Measurements from ENCODE around the gene UBP1. TPM values are rescaled to one million over a fixed set of nuclear protein-coding genes. Genes with fewer than 3 reads are reported as not detected.
"Not testable (repeated sequence)": the region's sequence is repeated elsewhere in the genome, so short reads cannot be mapped to it uniquely, and the experiment has no call there.

The UBP1 gene
- polyA plus RNA-seq, 2 donors = 13.1 to 21.3 TPM

DNA sequence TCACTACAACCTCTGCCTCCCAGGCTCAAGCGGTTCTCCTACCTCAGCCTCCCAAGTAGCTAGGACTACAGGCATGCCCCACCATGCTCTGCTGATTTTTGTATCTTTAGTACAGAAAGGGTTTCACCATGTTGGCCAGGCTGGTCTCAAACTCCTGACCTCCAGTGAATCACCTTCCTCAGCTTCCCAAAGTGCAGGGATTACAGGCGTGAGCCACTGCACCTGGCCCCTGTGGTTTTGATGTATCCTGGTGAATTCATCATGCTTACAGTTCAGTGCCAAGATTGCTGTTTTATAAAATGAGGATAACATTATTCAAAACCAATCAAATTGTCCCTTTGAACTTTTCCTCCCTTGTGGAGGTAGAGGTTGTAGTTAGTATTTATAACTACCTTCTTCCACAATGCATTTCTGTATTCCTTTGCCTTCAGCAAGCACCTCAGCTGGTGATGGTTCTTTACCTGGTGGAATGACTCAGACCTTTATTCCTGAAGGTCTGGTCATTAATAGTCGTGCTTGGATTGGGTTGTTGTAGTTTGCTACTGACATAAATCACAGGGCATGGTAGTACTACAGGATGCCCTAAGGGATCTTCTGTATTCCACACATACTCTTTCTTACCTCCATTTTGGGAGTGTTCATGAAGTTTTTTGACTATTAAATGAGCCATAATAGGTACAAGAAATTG, 76.9 kb downstream of the UBP1 start:
- H3K4me3 ChIP-seq (ENCODE audit: low read depth in 1 of 2, low read length in 2 of 2) = no peak overlapping the region
- 76 to 78% methylated on average over 3 of the region's 3 CpGs for WGBS, 2 donors
- H3K27ac ChIP-seq (ENCODE audit: low read depth in 2 of 2, low read length in 1 of 2) = no peak overlapping the region

DNA sequence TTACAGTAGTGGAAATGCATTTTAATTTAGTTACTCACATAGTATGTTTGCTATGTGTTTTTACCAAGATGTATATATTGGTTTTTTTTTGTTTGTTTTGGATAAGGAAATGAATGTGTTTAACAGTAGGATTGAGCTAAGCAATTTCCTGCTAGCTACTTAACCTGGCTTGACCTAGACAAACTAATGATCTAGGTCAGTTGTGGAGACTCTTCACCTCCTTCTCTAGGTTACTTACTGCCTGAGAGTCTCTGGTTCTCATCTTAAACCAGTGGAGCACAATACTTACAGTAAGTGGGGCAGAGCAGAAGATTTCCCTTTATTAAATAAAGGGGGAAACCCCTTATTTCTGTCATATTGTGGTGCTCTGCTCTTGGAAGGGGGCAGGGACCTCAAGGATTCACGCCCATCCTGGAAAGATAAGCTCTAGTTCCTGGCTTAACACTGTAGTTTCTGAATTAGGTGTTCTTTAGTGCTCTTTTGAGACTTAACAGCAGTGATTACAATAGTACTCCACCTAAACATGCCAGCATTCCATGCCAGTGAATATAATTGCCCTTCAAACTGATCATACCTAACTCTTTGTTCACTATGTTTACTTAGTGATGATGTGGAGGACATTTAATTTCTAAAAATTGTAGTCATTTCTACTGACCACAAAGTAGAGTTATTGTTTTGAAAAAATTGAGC, 79.9 kb downstream of the UBP1 start:
- H3K36me3 ChIP-seq (ENCODE audit: control insufficient read depth in 2 of 2, insufficient read depth in 2 of 2, low read length in 1 of 2) = no peaks in the 10 kb centered on the region
- no peaks in the 10 kb centered on the region for H3K27me3 ChIP-seq (ENCODE audit: control insufficient read depth in 1 of 2, insufficient read depth in 2 of 2, low read length in 2 of 2)
- WGBS, 2 donors = 42 to 58% methylated on average over 1 of the region's 1 CpG
- no peak overlapping the region for H3K4me3 ChIP-seq (ENCODE audit: low read depth in 1 of 2, low read length in 2 of 2)
- no peak overlapping the region for H3K27ac ChIP-seq (ENCODE audit: low read depth in 2 of 2, low read length in 1 of 2)
- no peaks in the 10 kb centered on the region for H3K4me1 ChIP-seq (ENCODE audit: control insufficient read depth in 2 of 2, insufficient read depth in 2 of 2, low read length in 1 of 2)
- H3K9me3 ChIP-seq (ENCODE audit: control insufficient read depth in 2 of 2, insufficient read depth in 1 of 2, low read depth in 1 of 2, low read length in 1 of 2) = no peaks in the 10 kb centered on the region

More for the DNA sequence above, 76.9 kb downstream of the UBP1 start:
- Histone ChIP-seq H3K9me3 (ENCODE audit: control insufficient read depth in 2 of 2, insufficient read depth in 1 of 2, low read depth in 1 of 2, low read length in 1 of 2) (no peaks in the 10 kb centered on the region), H3K36me3 (ENCODE audit: control insufficient read depth in 2 of 2, insufficient read depth in 2 of 2, low read length in 1 of 2) (no peaks in the 10 kb centered on the region), H3K4me1 (ENCODE audit: control insufficient read depth in 2 of 2, insufficient read depth in 2 of 2, low read length in 1 of 2) (no peaks in the 10 kb centered on the region), H3K27me3 (ENCODE audit: control insufficient read depth in 1 of 2, insufficient read depth in 2 of 2, low read length in 2 of 2) (no peaks in the 10 kb centered on the region)

DNA sequence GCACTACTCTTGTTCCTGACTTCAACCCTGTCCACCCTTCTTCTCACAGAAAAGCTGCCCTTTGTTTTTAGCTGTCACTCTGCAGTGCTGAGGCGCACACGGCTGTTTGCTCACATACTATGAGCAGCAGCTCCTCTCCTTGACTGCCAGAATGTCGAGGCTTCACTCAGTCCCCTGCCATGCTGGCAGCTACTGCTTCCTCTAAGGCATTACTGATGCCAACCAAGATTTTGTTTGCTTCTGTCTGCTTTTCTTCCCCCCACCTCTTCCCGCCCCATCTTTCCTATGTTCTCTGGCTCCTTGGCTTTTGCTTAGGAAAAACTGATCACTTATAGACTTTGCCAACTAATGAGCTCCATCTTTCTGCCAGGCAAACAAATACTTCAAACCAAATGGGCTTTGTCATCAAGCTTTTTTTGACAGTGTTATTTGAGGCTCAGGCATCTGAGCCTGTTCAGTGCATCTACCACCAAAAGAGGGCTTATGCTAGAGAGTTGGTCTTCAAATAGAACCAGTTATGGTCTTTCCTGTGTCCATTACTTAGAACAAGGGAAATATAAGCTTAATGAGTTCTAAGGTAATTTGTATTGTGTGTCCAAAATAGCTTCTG, 81.9 kb downstream of the UBP1 start:
- WGBS, 2 donors = 68 to 76% methylated on average over 4 of the region's 4 CpGs
- H3K4me3 ChIP-seq (ENCODE audit: low read depth in 1 of 2, low read length in 2 of 2) = no peak overlapping the region
- H3K36me3 ChIP-seq (ENCODE audit: control insufficient read depth in 2 of 2, insufficient read depth in 2 of 2, low read length in 1 of 2) = no peaks in the 10 kb centered on the region
- no peaks in the 10 kb centered on the region for H3K27me3 ChIP-seq (ENCODE audit: control insufficient read depth in 1 of 2, insufficient read depth in 2 of 2, low read length in 2 of 2)
- H3K4me1 ChIP-seq (ENCODE audit: control insufficient read depth in 2 of 2, insufficient read depth in 2 of 2, low read length in 1 of 2) = no peaks in the 10 kb centered on the region
- no peak overlapping the region for H3K27ac ChIP-seq (ENCODE audit: low read depth in 2 of 2, low read length in 1 of 2)
- H3K9me3 ChIP-seq (ENCODE audit: control insufficient read depth in 2 of 2, insufficient read depth in 1 of 2, low read depth in 1 of 2, low read length in 1 of 2) = no peaks in the 10 kb centered on the region

DNA sequence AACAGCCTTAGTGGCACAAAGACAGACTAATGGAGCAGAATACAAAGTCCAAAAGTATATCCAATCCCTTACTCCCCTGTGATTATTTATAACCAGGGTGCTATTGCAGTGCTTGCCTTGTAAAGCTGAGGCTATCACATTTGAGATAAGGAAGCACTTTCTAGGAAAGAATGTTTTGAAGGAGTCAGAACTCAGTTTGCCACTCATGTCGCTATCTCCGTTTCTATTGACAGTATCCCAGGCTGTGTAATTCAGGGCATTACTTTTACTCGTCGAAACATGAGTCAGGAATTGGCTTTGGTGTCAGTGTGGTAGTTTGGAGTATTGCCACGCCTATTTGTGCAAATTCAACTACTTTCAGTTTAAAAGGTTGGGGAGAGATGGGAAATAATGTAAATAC, 84.6 kb downstream of the UBP1 start:
- Histone ChIP-seq H3K4me3 (ENCODE audit: low read depth in 1 of 2, low read length in 2 of 2) (peak overlapping the region in 1 of 2 donors; percentile 3), H3K27me3 (ENCODE audit: control insufficient read depth in 1 of 2, insufficient read depth in 2 of 2, low read length in 2 of 2) (no peaks in the 10 kb centered on the region), H3K9me3 (ENCODE audit: control insufficient read depth in 2 of 2, insufficient read depth in 1 of 2, low read depth in 1 of 2, low read length in 1 of 2) (no peaks in the 10 kb centered on the region), H3K36me3 (ENCODE audit: control insufficient read depth in 2 of 2, insufficient read depth in 2 of 2, low read length in 1 of 2) (no peaks in the 10 kb centered on the region), H3K4me1 (ENCODE audit: control insufficient read depth in 2 of 2, insufficient read depth in 2 of 2, low read length in 1 of 2) (no peaks in the 10 kb centered on the region), H3K27ac (ENCODE audit: low read depth in 2 of 2, low read length in 1 of 2) (no peak overlapping the region)
- WGBS, 2 donors = 34 to 37% methylated on average over 5 of the region's 5 CpGs

GRCh38 chr3:33339758-33340157, 100.4 kb downstream of the UBP1 start:
- no peaks in the 10 kb centered on the region for H3K27me3 ChIP-seq (ENCODE audit: control insufficient read depth in 1 of 2, insufficient read depth in 2 of 2, low read length in 2 of 2)
- H3K4me3 ChIP-seq (ENCODE audit: low read depth in 1 of 2, low read length in 2 of 2) = no peak overlapping the region
- H3K27ac ChIP-seq (ENCODE audit: low read depth in 2 of 2, low read length in 1 of 2) = no peak overlapping the region
- H3K36me3 ChIP-seq (ENCODE audit: control insufficient read depth in 2 of 2, insufficient read depth in 2 of 2, low read length in 1 of 2) = no peaks in the 10 kb centered on the region
- no peaks in the 10 kb centered on the region for H3K9me3 ChIP-seq (ENCODE audit: control insufficient read depth in 2 of 2, insufficient read depth in 1 of 2, low read depth in 1 of 2, low read length in 1 of 2)
- no peaks in the 10 kb centered on the region for H3K4me1 ChIP-seq (ENCODE audit: control insufficient read depth in 2 of 2, insufficient read depth in 2 of 2, low read length in 1 of 2)

GRCh38 chr3:33338936-33339465, 101.2 kb downstream of the UBP1 start:
- not testable (repeated sequence) for H3K4me1 ChIP-seq (ENCODE audit: control insufficient read depth in 2 of 2, insufficient read depth in 2 of 2, low read length in 1 of 2); H3K9me3 ChIP-seq (ENCODE audit: control insufficient read depth in 2 of 2, insufficient read depth in 1 of 2, low read depth in 1 of 2, low read length in 1 of 2); H3K27me3 ChIP-seq (ENCODE audit: control insufficient read depth in 1 of 2, insufficient read depth in 2 of 2, low read length in 2 of 2); H3K36me3 ChIP-seq (ENCODE audit: control insufficient read depth in 2 of 2, insufficient read depth in 2 of 2, low read length in 1 of 2); H3K27ac ChIP-seq (ENCODE audit: low read depth in 2 of 2, low read length in 1 of 2); H3K4me3 ChIP-seq (ENCODE audit: low read depth in 1 of 2, low read length in 2 of 2)

Other genes starting within 250 kb of the UBP1 start
- under 1 TPM; 0.04 to 0.16 TPM for gene SUSD5, start 221.6 kb downstream of the UBP1 start, polyA plus RNA-seq
- gene FBXL2, start 163.0 kb downstream of the UBP1 start, polyA plus RNA-seq = 1 to 10 TPM in 1 of 2 donors, under 1 TPM in 1; 0.92 to 1.5 TPM

Data from esophagus (tissue), 2 donors.